Suprapubic skin (tissue), 4 donors: Measurements from ENCODE around the gene CACYBP. TPM values are rescaled to one million over a fixed set of nuclear protein-coding genes. Genes with fewer than 3 reads are reported as not detected.
A peak's percentile ranks its signal among the peaks of the same experiment; 100 is the strongest.

Experiments
- DNase-seq, 2 donors: peaks; one replicate each; pipeline ENCODE4 v3.0.0-alpha.2; 2019; ENCODE audit warnings: low spot score in 2 of 2
- H3K27ac ChIP-seq: fragments of 200-600 bp; sonication (generic); one replicate; pipeline ENCODE4 v1.5.1; 2019
- H3K27me3 ChIP-seq: fragments of 200-600 bp; sonication (generic); one replicate; pipeline ENCODE4 v1.5.1; 2019
- H3K36me3 ChIP-seq: fragments of 200-600 bp; sonication (generic); one replicate; pipeline ENCODE4 v1.5.1; 2019
- H3K4me1 ChIP-seq: fragments of 200-600 bp; sonication (generic); one replicate; pipeline ENCODE4 v1.5.1; 2019
- H3K4me3 ChIP-seq: fragments of 200-600 bp; sonication (generic); one replicate; pipeline ENCODE4 v1.5.1; 2019; ENCODE audit warnings: mild to moderate bottlenecking
- H3K9me3 ChIP-seq: fragments of 200-600 bp; sonication (generic); one replicate; pipeline ENCODE4 v1.5.1; 2019
- CTCF ChIP-seq, 2 donors: fragments of 200-600 bp in 1 of 2; fragments of 450-650 bp in 1 of 2; sonication (generic) in 1 of 2; IDR thresholded peaks; one replicate each; pipeline ENCODE4 v1.5.1; 2016 to 2019; ENCODE audit warnings: antibody characterized with exemption in 2 of 2, mild to moderate bottlenecking in 1 of 2, moderate library complexity in 1 of 2
- EP300 ChIP-seq: sonication (generic); formaldehyde crosslinking; IDR thresholded peaks from one replicate; pipeline ENCODE4 v1.6.1; 2017; ENCODE audit warnings: antibody characterized with exemption
- POLR2A ChIP-seq, 2 donors: fragments of 450-650 bp; IDR thresholded peaks; one replicate each; pipeline ENCODE4 v1.6.1; 2017; ENCODE audit warnings: antibody characterized with exemption in 2 of 2, mild to moderate bottlenecking in 2 of 2, moderate library complexity in 2 of 2
- POLR2AphosphoS5 ChIP-seq, 3 donors: sonication (generic); formaldehyde crosslinking; IDR thresholded peaks; one replicate each; pipeline ENCODE4 v1.6.1; 2017; ENCODE audit warnings: antibody characterized with exemption in 3 of 3
- WGBS: methylation state at CpG from one replicate; pipeline ENCODE4 v1.1.5; 2018; 5-methylcytosine and 5-hydroxymethylcytosine counted together
- total RNA-seq, 4 donors: library from RNA; depleted of rRNA; stranded (reverse); fragments of >200 nt; gene quantifications; one replicate each; pipeline ENCODE4 v1.1.0, GENCODE V29; 2016

CACYBP gene
- 10 to 100 TPM; 41.8 to 66.7 (median 64.5) TPM for total RNA-seq

GRCh38 chr1:174999936-175000696 lies at the start of gene CACYBP:
Gene CACYBP, plus strand, starts transcription at chr1:174999947. Its CDS starts 234 bp downstream, at chr1:175000181.
- no peaks in the 10 kb centered on the region for H3K27me3 ChIP-seq
- peak in 1 of 2 donors; percentile 81 for DNase-seq
- TF ChIP-seq EP300 (no peak), POLR2A (IDR thresholded peaks at IDR 0.05) (no peak), POLR2AphosphoS5 (IDR thresholded peaks at IDR 0.05) (peak in 2 of 3 donors; percentile 12 to 76), CTCF (IDR thresholded peaks at IDR 0.05) (no peak)
- under 1% methylated on average over 62 of the region's 71 CpGs for WGBS
- H3K4me3 ChIP-seq: peak within 1 kb of the TSS; percentile 76
- H3K36me3 ChIP-seq: no peaks in the 10 kb centered on the region
- H3K9me3 ChIP-seq: no peaks in the 10 kb centered on the region
- H3K27ac ChIP-seq: peak within 1 kb of the TSS; percentile 95
- H3K4me1 ChIP-seq: peaks cover 32% of the 10 kb centered on the region

GRCh38 chr1:174953285-174954072 lies 46.3 kb upstream of the CACYBP start:
- TF ChIP-seq CTCF (IDR thresholded peaks at IDR 0.05) (no peak), POLR2A (IDR thresholded peaks at IDR 0.05) (no peak), EP300 (no peak), POLR2AphosphoS5 (IDR thresholded peaks at IDR 0.05) (no peak)
- H3K27me3 ChIP-seq: no peaks in the 10 kb centered on the region
- peaks cover 5% of the 10 kb centered on the region for H3K4me1 ChIP-seq
- H3K9me3 ChIP-seq: no peaks in the 10 kb centered on the region
- WGBS: 73% methylated on average over 11 of the region's 11 CpGs
- H3K4me3 ChIP-seq: no peak overlapping the region
- no peak for DNase-seq
- H3K27ac ChIP-seq: no peak overlapping the region
- H3K36me3 ChIP-seq: no peaks in the 10 kb centered on the region

- H3K4me3 ChIP-seq: no peak overlapping the region
- DNase-seq: no peak
- no peak overlapping the region for H3K27ac ChIP-seq
- no peaks in the 10 kb centered on the region for H3K9me3 ChIP-seq
- no peaks in the 10 kb centered on the region for H3K36me3 ChIP-seq
- peaks cover 5% of the 10 kb centered on the region for H3K4me1 ChIP-seq
- H3K27me3 ChIP-seq: no peaks in the 10 kb centered on the region
- no peak for TF ChIP-seq EP300
- no peak for TF ChIP-seq CTCF (IDR thresholded peaks at IDR 0.05)
- TF ChIP-seq POLR2A (IDR thresholded peaks at IDR 0.05): no peak
Observed at GRCh38 chr1:174954073-174954460, 45.7 kb upstream of the CACYBP start.

- Histone ChIP-seq H3K9me3 (no peaks in the 10 kb centered on the region), H3K36me3 (no peaks in the 10 kb centered on the region), H3K4me1 (peaks cover 5% of the 10 kb centered on the region), H3K27me3 (no peaks in the 10 kb centered on the region), H3K27ac (no peak overlapping the region), H3K4me3 (no peak overlapping the region)
- TF ChIP-seq POLR2A (IDR thresholded peaks at IDR 0.05): no peak
- WGBS: 50% methylated on average over 3 of the region's 3 CpGs
- DNase-seq: no peak
Observed at GRCh38 chr1:174954671-174955669, 44.8 kb upstream of the CACYBP start.

GRCh38 chr1:174956086-174956485 lies 43.7 kb upstream of the CACYBP start:
- no peak for DNase-seq
- no peak for TF ChIP-seq POLR2A (IDR thresholded peaks at IDR 0.05)
- no peak for TF ChIP-seq EP300
- no peak for TF ChIP-seq POLR2AphosphoS5 (IDR thresholded peaks at IDR 0.05)
- TF ChIP-seq CTCF (IDR thresholded peaks at IDR 0.05): no peak
- H3K9me3 ChIP-seq: no peaks in the 10 kb centered on the region
- no peaks in the 10 kb centered on the region for H3K27me3 ChIP-seq
- 94% methylated on average over 3 of the region's 3 CpGs for WGBS
- no peaks in the 10 kb centered on the region for H3K36me3 ChIP-seq
- no peak overlapping the region for H3K4me3 ChIP-seq
- H3K27ac ChIP-seq: no peak overlapping the region
- H3K4me1 ChIP-seq: peaks cover 5% of the 10 kb centered on the region
